Measurements from ENCODE around the gene PRKCH. TPM values are rescaled to one million over a fixed set of nuclear protein-coding genes. Genes with fewer than 3 reads are reported as not detected.

PRKCH gene
- total and polyA plus RNA-seq, 2 of the 13 experiments (the other 11 are each of a cell fraction or from before 2014, with no cell fraction given): 0.48 to 1.3 TPM

GRCh38 chr14:61537563-61538463 lies 216.4 kb downstream of the PRKCH start (continued):
- no peak for TF ChIP-seq GMEB2 (CRISPR knock-in tag; IDR thresholded peaks at IDR 0.05; ENCODE audit: low read depth)
- no peak for TF ChIP-seq NAIF1 (CRISPR knock-in tag; IDR thresholded peaks at IDR 0.05; ENCODE audit: borderline replicate concordance)
- no peak for TF ChIP-seq SKIL (CRISPR knock-in tag; IDR thresholded peaks at IDR 0.05; ENCODE audit: borderline replicate concordance)
- peak; percentile 72 for TF ChIP-seq MAFF (IDR thresholded peaks at IDR 0.05; ENCODE audit: low read depth, low read length)
- no peak for TF ChIP-seq PHB2 (IDR thresholded peaks at IDR 0.05; ENCODE audit: partially characterized antibody)
- TF ChIP-seq ZNF230 (CRISPR knock-in tag; IDR thresholded peaks at IDR 0.05): no peak
- no peak for TF ChIP-seq ZNF564 (CRISPR knock-in tag; IDR thresholded peaks at IDR 0.05)
- TF ChIP-seq RXRB (CRISPR knock-in tag; IDR thresholded peaks at IDR 0.05; ENCODE audit: borderline replicate concordance): peak; percentile 96
- TF ChIP-seq SALL2 (CRISPR knock-in tag; IDR thresholded peaks at IDR 0.05): no peak
- TF ChIP-seq ZFP62 (CRISPR knock-in tag; IDR thresholded peaks at IDR 0.05): no peak
- TF ChIP-seq DNMT1 (CRISPR knock-in tag; IDR thresholded peaks at IDR 0.05): no peak
- no peak for TF ChIP-seq ZNF326 (CRISPR knock-in tag; IDR thresholded peaks at IDR 0.05; ENCODE audit: borderline replicate concordance)
- no peak for TF ChIP-seq ZNF264 (CRISPR knock-in tag; IDR thresholded peaks at IDR 0.05)
- TF ChIP-seq NFIC (IDR thresholded peaks at IDR 0.05; ENCODE audit: low read length): peak; percentile 91
- TF ChIP-seq ATF7-NPFF (CRISPR knock-in tag; IDR thresholded peaks at IDR 0.05; ENCODE audit: low read depth): no peak; the same call in 1 of the 2 replicates
- no peak for TF ChIP-seq TCF12 (IDR thresholded peaks at IDR 0.05)
- TF ChIP-seq TCF12 (CRISPR knock-in tag; IDR thresholded peaks at IDR 0.05): peak; percentile 56; the same call in 1 of the 2 replicates
- TF ChIP-seq DMTF1 (CRISPR knock-in tag; IDR thresholded peaks at IDR 0.05): no peak
- no peak for TF ChIP-seq ZNF160 (CRISPR knock-in tag; IDR thresholded peaks at IDR 0.05)
- no peak for TF ChIP-seq NFIB (CRISPR knock-in tag; IDR thresholded peaks at IDR 0.05; ENCODE audit: borderline replicate concordance)
- no peak; the same call in 1 of the 2 replicates for TF ChIP-seq ARNTL (CRISPR knock-in tag; IDR thresholded peaks at IDR 0.05)
- TF ChIP-seq ZNF616 (CRISPR knock-in tag; IDR thresholded peaks at IDR 0.05; ENCODE audit: low read depth): no peak
- no peak; the same call in 1 of the 2 replicates for TF ChIP-seq ZSCAN29 (CRISPR knock-in tag; conservative IDR thresholded peaks at IDR 0.05)
